HG03060 (cell line): Measurements from ENCODE around the gene RIGI.
"Not testable (repeated sequence)": the region's sequence is repeated elsewhere in the genome, so short reads cannot be mapped to it uniquely, and the experiment has no call there.

Experiments used
- ATAC-seq: cut with Tn5 transposase; IDR thresholded peaks from one replicate; pipeline ENCODE4 v1.9.1; 2021; ENCODE audit warnings: low read depth, moderate number of reproducible peaks; ENCODE audit not compliant: unreplicated experiment

Gene RIGI

DNA sequence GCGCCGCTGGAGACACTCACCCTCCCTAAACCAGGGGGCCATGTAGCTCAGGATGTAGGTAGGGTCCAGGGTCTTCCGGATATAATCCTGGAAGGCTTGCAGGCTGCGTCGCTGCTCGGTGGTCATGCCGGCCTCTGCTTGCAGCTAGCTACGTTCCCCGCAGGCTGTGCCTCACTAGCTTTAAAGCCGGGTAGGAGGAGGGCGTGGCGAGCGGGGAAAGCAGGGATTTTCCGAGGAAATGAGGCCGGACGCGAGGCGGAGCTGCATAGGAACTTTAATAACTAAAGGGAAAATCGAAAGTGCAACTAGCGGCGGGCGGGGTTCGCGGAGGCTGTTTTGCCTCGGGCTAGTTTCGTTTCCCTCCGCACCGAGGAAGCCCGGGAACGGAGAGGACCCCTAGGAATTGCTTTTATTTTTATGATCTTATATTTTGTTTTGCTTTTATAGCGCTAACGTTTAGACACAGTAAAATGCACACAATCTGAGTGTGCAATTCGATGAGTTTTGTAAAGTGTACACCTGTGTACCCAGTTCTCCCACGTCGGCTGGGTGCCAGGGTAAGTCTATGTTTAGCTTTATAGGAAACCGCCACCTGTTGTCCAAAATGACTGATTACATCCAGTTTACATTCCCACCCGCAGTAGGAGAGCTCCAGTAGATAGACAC, at the start of gene RIGI:
Gene RIGI (minus strand): TSS at position 156 of the 666 bp plus-strand sequence. CDS start 30 bp downstream, at position 126.
- ATAC-seq = peak; percentile 58

DNA sequence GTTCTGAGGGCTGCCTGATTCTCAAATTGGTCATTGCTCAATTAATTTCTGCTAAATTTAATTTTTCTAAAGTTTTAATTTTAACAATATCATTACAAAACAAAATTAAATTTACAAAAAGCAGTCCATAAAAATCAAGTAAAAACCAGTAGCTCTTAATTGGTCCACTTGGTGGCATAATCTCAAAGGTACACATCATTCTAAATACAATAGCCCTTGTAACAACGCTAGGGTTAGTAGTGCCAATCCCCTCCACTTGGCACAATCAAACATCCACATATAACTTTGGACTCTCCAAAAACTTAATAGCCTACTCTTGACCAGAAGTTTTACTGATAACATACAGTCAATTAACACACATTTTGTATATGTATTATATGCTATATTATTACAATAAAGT, 48.9 kb upstream of the RIGI start:
- no peak for ATAC-seq

DNA sequence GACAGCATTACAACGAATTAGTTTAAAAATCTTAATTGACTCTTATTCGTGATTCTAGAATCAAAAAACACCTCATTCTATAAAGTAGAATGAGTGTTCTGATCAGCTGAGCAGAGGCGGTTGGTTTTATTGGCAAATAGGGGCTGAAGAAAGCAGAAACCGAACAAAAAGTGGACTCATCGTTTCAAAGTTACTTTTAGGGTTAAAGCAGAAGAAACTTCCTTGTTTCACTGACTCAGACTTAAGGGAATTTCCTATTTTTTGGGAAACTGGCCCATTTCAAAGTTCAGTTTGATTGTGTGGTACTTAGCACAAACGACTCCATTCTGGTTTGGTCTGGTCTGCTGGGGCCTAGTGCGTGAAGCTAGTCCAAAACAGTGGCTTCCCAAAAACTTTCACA, 47.8 kb upstream of the RIGI start:
- no peak for ATAC-seq

DNA sequence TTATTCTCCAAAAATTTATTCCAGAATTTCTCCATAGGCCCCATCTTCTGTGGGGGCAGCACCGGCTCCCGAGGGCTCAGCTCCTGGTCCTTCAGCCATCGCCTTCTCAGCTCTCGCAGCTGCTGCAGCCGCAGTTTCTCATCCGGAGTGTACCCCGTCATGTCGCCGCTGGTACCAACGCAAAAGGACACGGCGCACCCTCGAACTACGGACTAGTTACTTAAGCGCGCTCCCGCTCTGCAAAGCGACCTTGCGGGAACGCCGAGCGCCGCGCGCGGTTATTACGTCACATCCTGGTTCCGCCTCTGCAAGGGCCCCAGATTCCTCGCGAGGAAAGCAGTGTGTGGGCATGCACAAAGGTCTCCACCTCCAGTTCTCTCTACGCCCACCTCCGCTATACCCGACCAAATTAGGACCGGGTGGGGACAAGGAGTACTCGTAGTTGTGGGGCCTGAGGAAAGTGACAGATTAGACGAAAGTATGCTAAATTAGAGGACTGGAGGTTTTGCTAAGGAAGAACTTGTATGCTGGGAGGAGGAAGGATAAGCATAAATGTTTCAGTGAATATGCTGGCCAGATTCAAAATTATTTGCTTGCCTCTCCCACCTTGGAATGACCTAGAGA, 47.0 kb upstream of the RIGI start, which contains the start of gene NDUFB6:
Gene NDUFB6 (minus strand): TSS at position 260 of the 624 bp plus-strand sequence. CDS start 99 bp downstream, at position 161.
- ATAC-seq = peak; percentile 74

DNA sequence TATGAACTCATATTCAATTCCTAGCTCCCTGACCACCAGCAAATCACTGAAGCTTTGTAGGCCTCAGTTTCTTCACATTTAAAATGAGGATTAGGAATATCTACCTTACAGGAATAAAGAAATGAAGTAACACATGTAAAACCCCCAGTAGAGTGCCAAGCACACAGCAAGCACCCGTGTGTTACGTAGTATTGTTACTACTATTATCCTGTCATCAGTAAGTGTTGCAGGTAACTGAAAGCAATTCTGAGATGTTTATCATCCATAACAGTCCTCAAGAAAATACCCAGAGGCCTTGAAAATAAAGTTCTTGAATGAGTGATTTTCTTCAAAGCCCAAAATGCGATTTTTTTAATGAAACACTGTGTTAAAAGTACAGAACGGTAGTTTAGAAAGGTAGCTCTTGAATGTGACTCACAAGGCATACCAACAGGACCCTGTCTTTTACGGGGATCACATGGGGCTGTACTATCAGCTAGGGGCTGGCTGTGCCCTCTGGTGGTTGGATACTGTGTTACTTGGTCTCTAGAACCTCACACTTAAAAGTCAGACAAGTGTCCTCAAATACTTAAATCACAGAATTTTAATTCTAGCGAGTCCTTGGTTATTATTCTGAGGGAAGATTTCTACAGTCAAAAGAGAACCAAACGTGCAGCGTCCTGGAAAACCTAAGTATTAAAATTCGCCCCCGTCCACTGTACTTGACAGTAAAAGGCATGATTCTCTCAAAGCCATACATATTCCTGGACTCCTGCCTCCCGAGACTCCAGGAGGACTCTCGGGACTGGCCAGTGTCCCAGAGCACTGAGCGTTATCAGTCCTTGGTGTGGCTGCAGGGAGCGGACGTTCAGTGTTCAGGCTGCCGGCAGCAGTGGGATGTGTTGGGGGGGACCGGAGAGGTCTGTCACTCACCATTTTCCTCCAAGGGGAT, 46.2 kb upstream of the RIGI start:
- ATAC-seq = peak; percentile 86

DNA sequence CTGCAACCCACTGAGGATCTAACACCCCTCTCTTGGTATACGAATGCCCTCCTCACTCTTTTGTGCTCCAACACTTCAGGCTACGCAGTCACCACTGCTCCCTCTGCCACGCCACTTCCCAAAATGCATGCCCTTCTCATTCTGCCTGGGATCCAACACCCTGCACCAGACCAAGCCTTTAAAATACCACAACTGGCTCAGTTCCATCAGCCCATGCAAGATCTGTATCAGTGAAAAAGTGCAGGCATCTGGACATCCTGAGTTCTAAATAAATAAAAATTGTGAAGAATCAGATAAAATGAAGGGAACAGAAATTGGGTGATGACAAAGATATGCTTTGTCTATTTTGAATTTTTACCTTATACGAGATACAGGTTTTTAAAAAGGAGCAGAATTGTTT, 44.3 kb upstream of the RIGI start:
- ATAC-seq = no peak

DNA sequence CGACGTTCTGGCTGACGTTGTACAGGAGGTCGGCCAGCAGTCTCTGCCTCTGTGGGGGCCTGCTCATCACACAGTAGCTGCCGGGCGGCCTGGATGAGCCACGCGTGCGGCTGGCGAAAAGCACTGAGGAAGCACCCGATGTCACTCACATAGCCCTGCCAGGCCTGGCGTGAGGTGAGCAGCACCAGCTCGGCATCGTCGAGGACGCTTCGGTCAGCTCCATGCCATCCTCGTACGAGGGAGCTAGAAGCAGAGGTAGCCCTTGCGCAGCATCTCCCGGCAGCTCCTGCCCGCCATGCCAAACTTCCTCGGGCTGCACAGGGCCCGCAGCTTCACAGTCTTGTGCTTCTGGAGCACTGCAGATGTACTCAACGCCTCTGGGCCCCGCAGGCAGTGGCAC, 40.8 kb upstream of the RIGI start:
- ATAC-seq = no peak

DNA sequence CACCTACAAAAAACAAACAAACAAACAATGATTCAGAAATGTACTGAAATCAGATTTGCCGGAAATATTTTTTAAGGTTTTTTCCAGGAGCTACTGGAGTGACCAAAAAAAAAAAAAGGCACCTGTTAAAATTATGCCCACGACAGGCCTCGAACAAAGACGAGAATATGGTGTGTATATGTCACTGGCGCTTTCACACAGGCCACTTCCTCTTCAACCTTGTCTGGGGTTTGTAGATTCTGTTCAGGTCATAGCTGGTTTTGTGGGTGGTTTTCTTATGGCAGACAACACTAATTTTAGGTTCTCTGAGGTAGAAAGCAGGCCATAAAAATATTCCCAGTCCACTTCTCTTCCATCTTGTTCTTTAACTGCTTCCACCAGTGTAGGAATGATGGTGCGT, 40.0 kb upstream of the RIGI start:
- ATAC-seq = no peak

DNA sequence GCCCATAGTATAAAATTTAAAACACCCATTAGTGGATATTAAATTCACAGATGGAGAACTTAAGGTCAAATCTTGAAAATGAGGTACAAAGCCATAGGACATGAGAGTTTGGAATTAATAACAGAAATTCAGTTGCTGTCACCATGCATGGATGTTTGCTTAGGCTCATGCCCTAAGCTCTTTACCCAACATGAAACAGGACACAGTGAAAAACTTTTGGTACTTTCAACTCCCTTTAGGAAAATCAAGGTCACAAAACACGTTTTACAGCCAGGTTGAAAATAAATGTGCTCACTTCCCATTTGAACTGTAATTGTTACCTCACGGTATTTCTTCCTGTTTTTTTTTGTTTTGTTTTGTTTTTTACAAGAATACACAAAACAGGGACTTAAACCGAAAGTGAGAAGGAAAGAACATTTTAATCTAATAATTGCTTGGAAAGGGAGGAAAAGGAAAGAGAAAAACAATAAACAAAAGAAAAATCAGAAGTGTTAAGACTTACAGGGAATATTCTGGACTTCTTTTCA, 32.5 kb upstream of the RIGI start:
- ATAC-seq = no peak

DNA sequence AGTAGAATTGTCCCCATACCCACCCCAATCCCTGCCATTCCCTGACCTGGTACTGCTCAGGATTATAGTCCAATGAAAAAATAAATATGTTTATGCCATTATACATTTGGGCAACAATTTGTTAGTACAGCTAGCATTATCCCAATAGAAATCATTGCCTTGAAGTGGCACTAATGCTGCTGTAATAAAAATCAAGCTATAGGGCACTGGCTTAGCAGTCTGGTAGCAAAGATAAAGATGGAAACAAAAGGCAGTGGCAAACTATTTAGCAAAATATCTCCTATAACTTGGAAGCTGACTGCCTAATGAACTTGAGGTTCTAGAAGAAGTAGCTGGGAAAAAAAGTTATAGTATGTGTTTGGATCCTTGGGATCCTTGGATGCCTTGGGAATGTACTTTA, 28.6 kb upstream of the RIGI start:
- no peak for ATAC-seq

DNA sequence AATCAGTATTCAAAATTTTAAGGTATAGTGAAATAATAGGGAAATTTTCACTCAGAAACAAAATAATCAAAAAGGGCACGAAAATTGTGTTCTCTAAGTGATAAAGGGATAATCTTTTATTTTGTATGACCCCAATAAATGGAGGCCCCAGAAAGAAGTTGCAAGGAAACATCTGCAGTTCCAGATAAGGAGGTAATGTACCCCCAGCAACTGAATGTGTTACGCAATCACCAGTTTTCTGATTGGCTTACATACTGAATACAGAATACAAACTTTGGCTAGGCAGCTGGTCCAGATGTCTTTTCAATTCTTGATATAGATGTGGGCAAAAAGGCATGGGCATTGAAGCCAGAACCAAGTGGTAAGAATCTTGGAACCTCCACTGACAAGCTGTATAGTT, 28.1 kb upstream of the RIGI start:
- no peak for ATAC-seq

DNA sequence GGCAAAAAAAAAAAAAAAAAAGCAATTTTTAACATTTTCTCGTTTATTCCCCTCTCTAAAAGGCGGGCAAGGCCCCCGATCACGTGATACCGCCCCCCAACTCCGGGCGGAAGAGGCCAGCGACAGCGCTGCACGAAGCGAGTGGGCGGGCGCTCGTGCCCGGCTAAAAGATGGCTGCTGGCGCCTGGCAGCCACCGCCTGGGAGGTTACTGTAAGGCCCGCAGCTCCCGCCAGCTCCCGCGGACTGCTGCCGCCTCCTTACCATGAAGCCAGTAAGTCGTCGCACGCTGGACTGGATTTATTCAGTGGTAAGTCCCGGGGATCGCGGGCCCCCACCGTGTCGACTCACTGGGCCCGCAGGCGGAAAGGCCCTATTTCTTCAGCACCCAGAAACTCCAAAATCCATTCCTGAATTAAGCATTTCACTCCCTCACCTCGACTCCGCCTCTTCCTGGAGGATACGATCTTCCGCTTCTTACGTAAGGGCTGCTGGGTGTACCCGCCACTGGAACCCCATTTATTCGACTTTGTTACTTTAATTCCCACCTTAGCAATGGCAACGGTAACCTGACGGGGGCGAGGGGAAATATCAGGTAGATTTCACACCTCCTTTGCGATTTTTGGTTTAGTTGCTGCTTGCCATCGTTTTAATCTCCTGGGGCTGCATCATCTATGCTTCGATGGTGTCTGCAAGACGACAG, 26.3 kb upstream of the RIGI start, which contains the start of the genes SMIM27 and TOPORS:
Gene SMIM27 (plus strand): TSS at position 156 of the 701 bp plus-strand sequence. CDS start 108 bp downstream, at position 264.
Gene TOPORS (minus strand): TSS at position 415 of the 701 bp plus-strand sequence. CDS start 150 bp downstream, at position 265.
- ATAC-seq = peak; percentile 51

DNA sequence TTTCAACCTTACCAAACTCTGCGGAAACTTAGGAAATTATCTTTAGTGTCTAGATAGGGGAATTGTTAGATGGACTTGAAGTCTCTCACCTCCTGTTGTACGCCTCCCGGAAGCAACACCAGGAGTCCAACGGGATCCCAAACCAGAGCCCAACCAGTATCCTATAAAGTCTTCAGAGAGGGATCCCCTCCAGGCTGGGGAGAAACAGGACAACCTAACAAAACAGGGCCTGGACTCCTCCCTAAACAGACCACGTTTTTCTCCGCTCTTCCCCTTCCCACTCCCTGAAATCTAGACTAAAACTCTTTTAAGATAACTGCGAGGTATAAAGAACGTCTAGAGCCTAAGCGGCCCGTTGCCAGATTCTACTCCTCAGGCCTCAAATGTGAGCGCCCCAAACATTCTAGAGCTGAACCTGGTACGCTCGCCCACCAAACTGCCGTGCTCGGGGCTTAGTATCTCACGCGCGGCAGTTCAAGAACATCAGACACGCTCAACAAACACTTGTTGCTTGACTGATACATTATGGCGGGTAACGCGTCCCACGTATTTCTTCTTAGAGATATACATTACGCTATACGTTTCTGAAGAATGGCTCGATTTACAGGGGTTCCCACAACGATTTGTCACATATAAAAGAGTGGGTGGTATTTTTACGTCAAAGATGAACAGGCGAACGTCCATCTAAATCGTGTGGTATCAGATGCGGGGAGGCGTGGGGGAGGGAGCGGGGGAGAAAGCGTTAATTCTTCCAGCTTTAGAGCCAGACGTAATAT, 25.5 kb upstream of the RIGI start:
- ATAC-seq = no peak

DNA sequence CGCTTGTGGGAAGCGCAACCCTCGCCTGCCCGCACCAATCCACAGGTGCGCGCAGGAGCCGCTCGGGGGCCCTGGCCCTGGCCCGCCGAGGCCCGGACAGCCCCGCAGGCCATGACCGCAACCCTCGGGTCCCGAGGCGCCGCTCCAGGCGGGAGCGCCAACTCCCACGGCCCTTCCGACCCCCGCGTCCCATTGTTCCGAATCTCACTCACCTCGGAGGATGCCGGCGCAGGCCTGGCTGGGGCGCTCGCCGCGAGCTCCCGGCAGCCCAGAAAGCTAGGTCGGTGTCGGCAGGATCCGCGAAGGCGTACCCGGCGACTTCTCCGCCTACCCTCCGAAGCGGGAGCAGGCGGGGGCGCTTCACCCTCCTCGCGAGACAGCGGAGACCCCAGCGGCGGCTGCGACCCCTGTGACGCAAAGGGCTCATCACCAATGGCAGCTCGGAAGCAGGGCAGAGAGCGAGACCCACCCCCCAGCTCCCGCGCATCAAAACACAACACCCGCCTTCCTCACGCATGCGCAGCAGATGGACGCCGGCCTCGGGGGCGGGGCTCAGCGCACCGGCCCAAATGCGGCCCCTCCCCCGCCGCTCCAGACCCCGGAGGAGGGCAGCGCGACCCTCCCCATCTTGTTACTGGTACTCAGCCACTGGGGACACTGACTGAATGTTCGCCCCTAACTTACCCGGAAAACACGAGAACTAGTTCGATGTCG, 24.7 kb upstream of the RIGI start:
- ATAC-seq = peak; percentile 33

DNA sequence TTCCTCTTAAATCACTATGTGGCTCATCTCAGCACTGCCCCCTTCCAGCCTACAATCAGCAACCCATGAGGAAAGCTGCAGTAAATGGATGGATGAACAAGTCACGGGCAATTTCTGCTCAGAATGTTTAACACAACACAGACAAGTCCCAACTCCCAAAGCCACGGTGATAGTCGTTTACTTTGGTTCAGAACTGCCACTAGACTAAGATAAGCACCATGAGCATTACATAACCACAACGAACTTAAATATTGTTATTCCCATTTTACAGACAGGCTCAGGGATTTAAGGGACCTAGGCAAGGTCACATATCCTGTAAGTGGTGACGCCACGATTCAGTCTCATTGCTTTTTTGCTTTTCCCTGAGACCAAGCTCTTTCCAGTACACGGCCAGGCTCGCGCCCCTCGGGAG, 24.2 kb upstream of the RIGI start:
- no peak for ATAC-seq

DNA sequence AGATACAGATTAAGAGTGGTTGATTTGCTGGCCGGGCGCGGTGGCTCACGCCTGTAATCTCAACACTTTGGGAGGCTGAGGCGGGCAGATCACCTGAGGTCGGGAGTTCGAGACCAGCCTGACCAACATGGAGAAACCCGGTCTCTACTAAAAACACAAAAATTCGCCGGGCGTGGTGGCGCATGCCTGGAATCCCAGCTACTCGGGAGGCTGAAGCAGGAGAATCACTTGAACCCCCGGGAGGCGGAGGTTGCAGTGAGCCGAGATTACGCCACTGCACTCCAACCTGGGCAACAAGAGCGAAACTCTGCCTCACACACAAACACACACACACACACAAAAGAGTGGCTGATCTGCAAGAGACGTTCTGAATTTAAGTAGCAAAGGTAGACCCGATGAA, 22.2 kb upstream of the RIGI start:
- ATAC-seq = not testable (repeated sequence)

DNA sequence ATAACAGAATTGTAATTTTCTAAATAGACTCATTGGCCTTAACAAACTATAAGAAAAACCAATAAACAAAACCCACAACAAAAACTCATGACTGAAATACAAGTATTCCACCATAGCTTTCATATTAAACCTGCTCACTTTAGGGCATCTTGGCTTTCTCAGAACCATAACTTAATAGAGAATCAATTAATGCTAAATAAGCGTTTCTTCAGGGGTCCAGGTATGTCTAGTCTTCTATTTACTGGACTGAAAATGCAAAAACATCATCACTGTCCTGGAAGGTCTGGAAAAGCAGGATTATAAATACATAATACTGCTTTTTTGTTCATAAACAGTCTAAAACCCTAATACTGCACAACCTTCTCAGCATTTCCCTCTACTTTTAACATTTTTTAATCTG, 19.9 kb upstream of the RIGI start:
- ATAC-seq = no peak

DNA sequence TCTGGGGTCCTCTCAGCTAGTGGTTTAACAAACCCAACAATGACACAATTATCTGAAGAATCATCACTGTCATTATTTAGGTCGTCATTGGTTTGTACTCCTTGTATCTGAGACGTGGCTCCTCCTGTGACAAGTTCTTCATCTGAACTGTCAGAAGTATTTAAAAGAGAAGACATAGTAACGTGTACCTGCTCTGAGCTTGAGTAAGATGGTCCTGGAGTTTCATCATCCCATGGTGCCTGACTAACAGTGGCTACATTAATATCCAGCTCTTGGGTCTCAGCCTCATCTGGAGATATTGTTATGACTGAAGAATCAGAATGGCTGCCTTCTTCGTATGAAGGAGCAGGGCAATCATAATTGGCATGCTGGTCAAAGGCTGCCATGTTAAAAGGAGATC, 17.1 kb upstream of the RIGI start:
- ATAC-seq = no peak

DNA sequence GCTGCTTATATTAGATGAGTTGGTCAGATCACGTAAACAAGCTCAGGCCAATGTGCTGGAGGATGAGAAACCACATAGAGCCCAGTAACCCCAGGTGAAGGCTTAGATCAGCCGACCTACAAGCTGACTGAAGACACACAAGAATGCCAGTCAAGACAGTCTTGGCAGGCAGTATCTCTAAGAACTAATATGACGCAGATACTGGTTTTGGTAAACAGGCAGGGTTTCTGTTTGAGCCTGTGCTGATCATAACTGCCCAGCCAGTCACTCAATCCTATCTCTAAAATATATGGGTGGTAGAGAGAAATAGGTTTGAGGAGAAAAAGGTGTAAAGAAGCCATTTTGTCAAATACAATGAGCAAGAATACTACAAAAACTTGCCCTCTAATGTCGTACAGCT, 7.8 kb upstream of the RIGI start:
- ATAC-seq = no peak
